Suprapubic skin (tissue), 4 donors: ENCODE results near the gene CCNE1. TPM values are rescaled to one million over a fixed set of nuclear protein-coding genes. Genes with fewer than 3 reads are reported as not detected.

Source experiments
- DNase-seq, 2 donors: peaks; one replicate each; pipeline ENCODE4 v3.0.0-alpha.2; 2019; ENCODE audit warnings: low spot score in 2 of 2
- H3K27ac ChIP-seq: fragments of 200-600 bp; sonication (generic); one replicate; pipeline ENCODE4 v1.5.1; 2019
- H3K27me3 ChIP-seq: fragments of 200-600 bp; sonication (generic); one replicate; pipeline ENCODE4 v1.5.1; 2019
- H3K36me3 ChIP-seq: fragments of 200-600 bp; sonication (generic); one replicate; pipeline ENCODE4 v1.5.1; 2019
- H3K4me1 ChIP-seq: fragments of 200-600 bp; sonication (generic); one replicate; pipeline ENCODE4 v1.5.1; 2019
- H3K4me3 ChIP-seq: fragments of 200-600 bp; sonication (generic); one replicate; pipeline ENCODE4 v1.5.1; 2019; ENCODE audit warnings: mild to moderate bottlenecking
- H3K9me3 ChIP-seq: fragments of 200-600 bp; sonication (generic); one replicate; pipeline ENCODE4 v1.5.1; 2019
- EP300 ChIP-seq: sonication (generic); formaldehyde crosslinking; IDR thresholded peaks from one replicate; pipeline ENCODE4 v1.6.1; 2017; ENCODE audit warnings: antibody characterized with exemption
- POLR2A ChIP-seq, 2 donors: fragments of 450-650 bp; IDR thresholded peaks; one replicate each; pipeline ENCODE4 v1.6.1; 2017; ENCODE audit warnings: antibody characterized with exemption in 2 of 2, mild to moderate bottlenecking in 2 of 2, moderate library complexity in 2 of 2
- POLR2AphosphoS5 ChIP-seq, 3 donors: sonication (generic); formaldehyde crosslinking; IDR thresholded peaks; one replicate each; pipeline ENCODE4 v1.6.1; 2017; ENCODE audit warnings: antibody characterized with exemption in 3 of 3
- WGBS: methylation state at CpG from one replicate; pipeline ENCODE4 v1.1.5; 2018; 5-methylcytosine and 5-hydroxymethylcytosine counted together
- total RNA-seq, 4 donors: library from RNA; depleted of rRNA; stranded (reverse); fragments of >200 nt; gene quantifications; one replicate each; pipeline ENCODE4 v1.1.0, GENCODE V29; 2016
- TF ChIP-seq, protein P1 (sequence below), 2 donors: fragments of 200-600 bp in 1 of 2; fragments of 450-650 bp in 1 of 2; sonication (generic) in 1 of 2; IDR thresholded peaks; one replicate each; pipeline ENCODE4 v1.5.1; 2016 to 2019; ENCODE audit warnings: antibody characterized with exemption in 2 of 2, mild to moderate bottlenecking in 1 of 2, moderate library complexity in 1 of 2

Gene CCNE1
- total RNA-seq, 4 donors from 2014 or later: 2.5 to 11.0 (median 6.0) TPM

- WGBS: 94% methylated on average over 10 of the region's 10 CpGs
- no peak overlapping the region for H3K27ac ChIP-seq
- H3K4me1 ChIP-seq: peaks cover 2% of the 10 kb centered on the region
- H3K9me3 ChIP-seq: no peaks in the 10 kb centered on the region
- no peaks in the 10 kb centered on the region for H3K27me3 ChIP-seq
- no peak overlapping the region for H3K4me3 ChIP-seq
- no peaks in the 10 kb centered on the region for H3K36me3 ChIP-seq
- TF ChIP-seq POLR2A (IDR thresholded peaks at IDR 0.05) (no peak), EP300 (no peak), POLR2AphosphoS5 (IDR thresholded peaks at IDR 0.05) (no peak)
- TF ChIP-seq, protein P1, sequence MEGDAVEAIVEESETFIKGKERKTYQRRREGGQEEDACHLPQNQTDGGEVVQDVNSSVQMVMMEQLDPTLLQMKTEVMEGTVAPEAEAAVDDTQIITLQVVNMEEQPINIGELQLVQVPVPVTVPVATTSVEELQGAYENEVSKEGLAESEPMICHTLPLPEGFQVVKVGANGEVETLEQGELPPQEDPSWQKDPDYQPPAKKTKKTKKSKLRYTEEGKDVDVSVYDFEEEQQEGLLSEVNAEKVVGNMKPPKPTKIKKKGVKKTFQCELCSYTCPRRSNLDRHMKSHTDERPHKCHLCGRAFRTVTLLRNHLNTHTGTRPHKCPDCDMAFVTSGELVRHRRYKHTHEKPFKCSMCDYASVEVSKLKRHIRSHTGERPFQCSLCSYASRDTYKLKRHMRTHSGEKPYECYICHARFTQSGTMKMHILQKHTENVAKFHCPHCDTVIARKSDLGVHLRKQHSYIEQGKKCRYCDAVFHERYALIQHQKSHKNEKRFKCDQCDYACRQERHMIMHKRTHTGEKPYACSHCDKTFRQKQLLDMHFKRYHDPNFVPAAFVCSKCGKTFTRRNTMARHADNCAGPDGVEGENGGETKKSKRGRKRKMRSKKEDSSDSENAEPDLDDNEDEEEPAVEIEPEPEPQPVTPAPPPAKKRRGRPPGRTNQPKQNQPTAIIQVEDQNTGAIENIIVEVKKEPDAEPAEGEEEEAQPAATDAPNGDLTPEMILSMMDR (IDR thresholded peaks at IDR 0.05): no peak
- no peak for DNase-seq
Observed at GRCh38 chr19:29768166-29768565, 43.6 kb upstream of the CCNE1 start.

DNA sequence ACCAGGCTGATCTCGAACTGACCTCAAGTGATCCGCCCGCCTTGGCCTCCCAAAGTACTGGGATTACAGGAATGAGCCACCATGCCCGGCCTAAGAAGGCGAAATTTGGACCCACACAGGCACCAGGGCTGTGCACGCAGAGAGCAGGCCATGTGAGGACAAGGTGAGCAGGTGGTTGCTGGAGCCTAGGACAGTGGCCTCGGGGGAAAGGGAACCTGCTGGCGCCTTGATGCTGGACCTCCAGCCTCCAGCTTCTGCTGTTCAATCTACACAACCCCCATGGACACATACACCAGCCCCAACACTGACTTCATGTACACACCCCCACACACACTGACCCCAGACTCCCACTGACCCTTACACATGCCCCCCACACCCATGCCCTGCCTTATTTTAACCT, 41.8 kb upstream of the CCNE1 start:
- Histone ChIP-seq H3K4me3 (no peak overlapping the region), H3K4me1 (peaks cover 2% of the 10 kb centered on the region), H3K27me3 (no peaks in the 10 kb centered on the region), H3K36me3 (no peaks in the 10 kb centered on the region), H3K27ac (no peak overlapping the region), H3K9me3 (no peaks in the 10 kb centered on the region)
- TF ChIP-seq, protein P1 (IDR thresholded peaks at IDR 0.05): no peak
- TF ChIP-seq POLR2AphosphoS5 (IDR thresholded peaks at IDR 0.05) (no peak), POLR2A (IDR thresholded peaks at IDR 0.05) (no peak), EP300 (no peak)
- no peak for DNase-seq
- 95% methylated on average over 6 of the region's 8 CpGs for WGBS

GRCh38 chr19:29770648-29771047, 41.1 kb upstream of the CCNE1 start:
- Histone ChIP-seq H3K27me3 (no peaks in the 10 kb centered on the region), H3K4me1 (peaks cover 2% of the 10 kb centered on the region), H3K4me3 (no peak overlapping the region), H3K27ac (no peak overlapping the region), H3K36me3 (no peaks in the 10 kb centered on the region), H3K9me3 (no peaks in the 10 kb centered on the region)
- WGBS: 89% methylated on average over 7 of the region's 7 CpGs
- no peak for DNase-seq
- TF ChIP-seq POLR2AphosphoS5 (IDR thresholded peaks at IDR 0.05) (no peak), EP300 (no peak), POLR2A (IDR thresholded peaks at IDR 0.05) (no peak)
- TF ChIP-seq, protein P1 (IDR thresholded peaks at IDR 0.05): no peak

- WGBS: 21% methylated on average over 14 of the region's 14 CpGs
- Histone ChIP-seq H3K27ac (no peak overlapping the region), H3K36me3 (no peaks in the 10 kb centered on the region), H3K9me3 (no peaks in the 10 kb centered on the region), H3K27me3 (no peaks in the 10 kb centered on the region), H3K4me3 (no peak overlapping the region), H3K4me1 (peaks cover 2% of the 10 kb centered on the region)
- TF ChIP-seq EP300 (no peak), POLR2AphosphoS5 (IDR thresholded peaks at IDR 0.05) (no peak), POLR2A (IDR thresholded peaks at IDR 0.05) (no peak)
- TF ChIP-seq, protein P1 (IDR thresholded peaks at IDR 0.05): peak; percentile 32 to 76
- no peak for DNase-seq
Observed at GRCh38 chr19:29771708-29772414, 39.9 kb upstream of the CCNE1 start.

DNA sequence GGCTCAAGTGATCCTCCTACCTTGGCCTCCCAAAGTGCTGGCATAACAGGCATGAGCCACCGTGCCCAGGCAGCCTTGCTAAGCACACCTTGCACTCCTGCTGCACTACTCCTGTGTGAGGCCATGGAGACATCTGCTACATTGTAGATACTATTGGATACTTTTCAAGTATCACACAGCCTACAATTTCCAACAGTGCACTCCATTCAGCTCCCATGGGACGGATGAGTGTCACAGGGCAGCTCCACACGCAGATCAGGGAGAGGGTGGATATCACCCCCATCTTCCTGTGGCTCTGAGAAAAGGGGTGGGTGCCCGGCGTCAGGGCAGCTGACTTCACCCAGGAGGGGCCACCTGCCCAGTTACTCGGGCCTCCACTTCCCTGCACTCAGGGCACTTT, 39.1 kb upstream of the CCNE1 start:
- no peak overlapping the region for H3K4me3 ChIP-seq
- H3K27me3 ChIP-seq: no peaks in the 10 kb centered on the region
- TF ChIP-seq POLR2A (IDR thresholded peaks at IDR 0.05): no peak
- no peak for TF ChIP-seq EP300
- TF ChIP-seq POLR2AphosphoS5 (IDR thresholded peaks at IDR 0.05): no peak
- TF ChIP-seq, protein P1 (IDR thresholded peaks at IDR 0.05): no peak
- no peak overlapping the region for H3K27ac ChIP-seq
- no peak for DNase-seq
- 100% methylated on average over 1 of the region's 6 CpGs for WGBS
- no peaks in the 10 kb centered on the region for H3K36me3 ChIP-seq
- H3K9me3 ChIP-seq: no peaks in the 10 kb centered on the region
- H3K4me1 ChIP-seq: peaks cover 2% of the 10 kb centered on the region
